ENCODE results near the gene CD5L. TPM values are rescaled to one million over a fixed set of nuclear protein-coding genes. Genes with fewer than 3 reads are reported as not detected.

CD5L gene
- 0.06 TPM for polyA plus RNA-seq (ENCODE audit: insufficient read length)

DNA sequence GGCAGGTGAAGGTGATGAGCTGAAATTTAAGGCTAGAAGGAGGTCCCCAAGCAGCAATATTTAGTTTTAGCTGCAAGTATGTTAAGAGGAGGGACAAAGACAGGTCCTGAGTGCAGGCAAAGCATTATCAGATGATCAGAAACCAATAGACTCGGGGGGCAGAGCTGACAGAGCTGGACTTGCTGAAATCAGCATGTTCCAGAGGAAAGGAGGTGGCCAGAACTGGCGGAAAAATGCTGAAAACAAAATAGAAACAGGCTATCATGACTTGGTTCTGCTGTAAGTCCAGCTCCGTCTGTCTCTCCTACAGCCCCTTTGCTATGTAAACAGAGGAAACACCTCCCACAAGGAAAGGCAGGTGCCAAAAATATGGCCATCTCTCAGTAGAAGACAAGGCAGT, at the start of gene CD5L:
Gene CD5L (minus strand): TSS at position 101 of the 400 bp plus-strand sequence. CDS start 107 bp downstream, outside the sequence.
- DNase-seq (ENCODE audit: low read depth): no peak

DNA sequence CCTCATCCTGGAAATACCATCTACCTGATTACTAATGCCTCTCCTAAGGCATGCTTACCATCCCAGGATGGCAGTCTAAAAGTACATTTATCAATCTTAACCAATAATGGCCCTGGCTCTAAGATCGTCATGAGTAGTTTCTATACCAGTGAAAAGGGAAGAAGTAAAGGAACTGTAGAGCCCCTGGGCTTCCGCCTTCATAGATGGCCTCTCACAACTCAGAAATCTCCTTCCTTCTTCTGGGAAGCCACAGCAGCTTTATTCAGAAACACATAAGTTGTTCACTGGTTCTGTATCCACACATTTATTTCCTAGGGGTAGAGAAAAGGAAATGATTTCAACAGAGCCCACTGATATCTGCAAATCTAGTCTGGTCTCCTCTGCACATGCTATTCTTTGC, 41.0 kb upstream of the CD5L start:
- no peak for DNase-seq (ENCODE audit: low read depth)

DNA sequence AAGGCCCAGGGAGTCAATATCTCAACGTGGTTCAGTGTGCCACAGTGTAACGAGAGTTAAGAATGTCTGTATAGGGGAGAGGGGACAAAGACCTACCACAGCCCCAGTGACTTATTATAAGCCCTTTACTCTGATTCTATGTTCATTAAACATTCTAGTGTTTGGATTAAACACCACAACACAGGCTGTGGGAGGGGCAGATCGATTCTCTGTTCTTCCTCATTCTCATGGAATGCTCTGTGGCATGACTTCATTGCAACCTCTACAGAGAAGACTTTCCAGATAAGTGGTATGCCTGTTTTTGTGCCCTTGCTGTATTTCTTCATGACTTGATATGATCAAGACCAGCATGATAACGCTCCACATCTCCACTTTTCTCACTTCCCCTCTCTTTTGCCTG, 39.0 kb upstream of the CD5L start:
- no peak for DNase-seq (ENCODE audit: low read depth)

DNA sequence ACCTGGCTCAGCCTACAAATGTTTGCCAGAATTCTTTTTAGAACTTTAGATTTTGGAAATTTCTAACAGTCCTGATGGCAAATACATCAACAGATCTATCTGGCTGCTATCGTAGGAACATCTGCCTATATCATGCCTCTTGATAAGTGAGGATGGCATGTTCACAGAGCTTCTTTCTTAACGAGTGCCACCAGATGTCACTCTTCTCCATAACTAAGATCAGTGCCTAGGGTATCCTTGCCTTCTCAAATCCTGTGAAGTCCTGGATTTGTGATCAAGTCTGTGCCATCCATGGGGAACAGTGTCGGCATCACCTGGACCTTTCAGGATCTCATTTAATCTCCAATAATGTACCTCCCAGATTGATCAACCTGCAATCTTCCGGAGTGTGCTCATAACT, 36.5 kb upstream of the CD5L start:
- DNase-seq (ENCODE audit: low read depth): peak; percentile 20

DNA sequence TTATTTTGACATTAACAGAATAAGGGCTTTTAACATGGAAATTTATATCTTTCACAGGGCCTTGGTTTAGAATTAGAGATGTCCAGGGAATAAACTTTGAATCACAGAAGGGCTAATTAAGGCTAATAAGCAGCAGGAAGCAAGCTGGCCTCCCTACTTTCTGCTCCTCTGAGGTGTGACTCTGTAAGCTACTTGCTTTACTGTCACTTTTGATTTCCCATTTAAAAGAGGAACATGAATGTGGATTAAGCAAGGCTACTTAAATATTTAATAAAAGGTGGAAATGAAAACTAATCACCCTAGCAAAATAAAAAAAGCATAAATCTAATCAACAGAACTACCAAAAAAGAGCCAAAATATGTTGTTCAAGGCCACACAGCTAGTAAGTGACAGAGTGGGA, 28.9 kb upstream of the CD5L start:
- no peak for DNase-seq (ENCODE audit: low read depth)

DNA sequence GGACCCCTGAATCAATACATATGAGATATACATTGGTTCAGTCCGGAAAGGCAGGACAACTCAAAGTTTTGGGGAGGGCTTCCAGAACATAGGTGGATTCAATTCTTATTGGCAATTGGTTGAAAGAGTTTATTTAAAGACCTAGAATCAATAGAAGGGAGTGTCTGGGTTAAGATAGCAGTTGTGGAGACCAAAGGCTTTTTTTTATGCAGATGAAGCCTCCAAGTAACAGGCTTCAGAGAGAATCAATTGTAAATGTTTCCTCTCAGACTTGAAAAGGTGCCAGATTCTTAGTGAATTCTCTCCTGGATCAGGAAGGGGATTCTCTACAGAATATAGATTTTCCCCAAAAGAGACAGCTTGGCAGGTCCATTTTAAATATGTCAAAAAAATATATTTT, 27.0 kb upstream of the CD5L start:
- no peak for DNase-seq (ENCODE audit: low read depth)

DNA sequence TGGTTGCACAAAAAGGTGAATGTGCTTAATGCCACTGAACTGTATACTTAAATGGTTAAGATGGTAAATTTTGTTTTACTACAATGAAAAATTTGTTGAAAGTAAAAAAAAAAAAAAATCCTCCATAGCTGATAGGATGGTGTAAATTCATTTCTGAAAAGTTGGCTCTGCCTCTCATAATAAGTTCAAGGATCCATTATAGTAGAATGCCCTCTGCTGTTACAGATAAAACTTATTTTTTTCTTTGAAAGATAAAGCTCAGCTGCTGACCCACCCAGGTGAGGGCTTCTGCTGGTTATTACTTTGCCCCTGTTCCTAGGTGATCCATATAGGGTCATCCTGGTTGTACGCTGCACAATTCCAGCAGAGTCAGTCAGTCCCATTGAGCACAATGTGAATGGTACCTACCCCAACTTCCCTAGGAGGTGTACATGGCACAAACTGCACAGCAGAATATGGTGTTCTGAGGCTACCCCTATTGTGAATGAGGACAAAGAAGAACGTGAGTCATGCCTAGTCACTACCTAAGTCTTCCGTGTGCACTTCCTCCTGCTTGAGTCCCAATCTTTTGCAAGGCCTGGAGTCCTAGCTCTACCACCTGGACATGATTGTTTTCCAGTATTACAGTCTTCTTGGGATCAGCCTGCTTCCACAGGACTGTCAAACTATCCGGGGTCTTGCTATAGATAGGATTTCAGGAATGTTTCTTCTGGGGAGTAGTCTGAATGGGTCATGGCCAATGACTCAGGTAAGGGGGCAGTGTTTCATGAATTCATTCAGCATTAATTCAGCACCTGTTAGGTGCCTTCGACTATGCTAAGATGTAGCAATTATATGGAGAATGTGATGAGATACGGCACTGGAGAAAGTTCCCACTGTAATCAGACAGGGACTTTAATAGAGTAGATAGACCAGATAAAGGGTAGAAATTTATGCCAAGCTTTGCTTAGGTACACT, 20.8 kb upstream of the CD5L start:
- no peak for DNase-seq (ENCODE audit: low read depth)

DNA sequence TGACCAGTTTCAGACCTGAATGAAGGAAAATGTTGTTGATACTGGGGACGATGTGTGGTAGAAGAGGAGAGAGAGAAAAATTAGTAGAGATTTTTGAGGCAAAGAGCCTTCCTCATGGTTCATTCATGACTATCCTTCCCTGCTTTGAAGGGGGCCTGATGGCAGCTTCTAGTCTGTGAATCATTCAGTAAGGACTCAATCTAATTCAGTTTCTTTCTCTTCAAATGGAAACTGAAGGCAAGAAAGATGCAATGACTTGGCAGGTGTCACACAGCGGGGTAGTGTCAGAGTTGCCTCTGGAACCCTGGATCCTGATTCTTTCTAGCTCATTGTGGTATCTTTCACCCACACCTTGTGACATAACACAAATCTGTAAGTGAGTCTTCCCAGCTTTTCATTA, 14.9 kb upstream of the CD5L start:
- DNase-seq (ENCODE audit: low read depth): no peak

DNA sequence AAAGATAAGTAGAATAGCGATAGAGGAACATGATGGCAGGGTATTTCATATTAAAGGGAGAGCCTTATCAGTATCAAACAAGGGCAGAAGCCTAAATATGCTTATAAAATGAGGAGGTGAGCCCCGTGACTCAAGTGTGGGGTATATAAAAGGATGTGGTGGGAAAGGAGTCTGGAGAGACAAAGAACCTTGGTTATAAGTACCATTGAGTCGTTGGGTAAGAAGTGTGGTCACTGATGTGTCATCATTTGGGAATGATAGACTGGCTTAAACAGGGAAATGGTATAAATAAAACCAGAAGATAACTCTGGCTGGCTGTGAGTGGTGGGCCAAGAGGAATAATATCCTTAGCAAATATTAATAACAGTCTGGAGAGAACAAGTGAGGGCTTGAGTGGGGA, 10.9 kb upstream of the CD5L start:
- DNase-seq (ENCODE audit: low read depth): no peak

DNA sequence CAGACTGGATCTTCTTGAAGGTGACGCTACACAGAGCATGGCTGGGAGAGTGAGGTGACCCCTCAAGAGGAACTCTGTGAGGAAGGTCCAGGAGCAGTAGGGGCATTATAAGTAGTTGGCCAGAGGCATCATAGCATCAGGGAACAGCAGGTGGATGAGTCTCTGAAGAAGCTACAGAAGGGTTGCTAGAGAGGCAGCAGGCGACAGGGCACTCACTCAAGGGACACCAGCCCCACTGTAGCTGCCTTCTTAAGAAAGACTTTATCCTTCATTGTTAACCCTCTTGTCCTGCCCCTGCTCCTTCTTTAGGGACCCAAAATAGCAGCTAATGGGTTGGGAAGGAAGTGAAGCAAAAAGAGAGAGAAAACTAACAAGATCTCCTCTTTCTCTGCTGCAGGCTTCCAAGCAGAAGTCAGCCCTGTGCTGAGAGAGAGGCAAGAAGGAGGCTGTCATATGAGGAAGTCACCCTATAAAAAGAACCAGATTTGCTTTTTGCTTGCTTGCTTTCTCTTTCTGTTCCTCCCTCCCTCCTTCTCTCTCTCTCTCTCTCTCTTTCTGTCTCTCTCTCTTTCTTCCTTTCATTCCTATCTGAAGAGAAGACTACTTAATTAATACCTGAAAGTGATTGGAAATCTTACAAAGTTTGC, 7.7 kb upstream of the CD5L start:
- no peak for DNase-seq (ENCODE audit: low read depth)

DNA sequence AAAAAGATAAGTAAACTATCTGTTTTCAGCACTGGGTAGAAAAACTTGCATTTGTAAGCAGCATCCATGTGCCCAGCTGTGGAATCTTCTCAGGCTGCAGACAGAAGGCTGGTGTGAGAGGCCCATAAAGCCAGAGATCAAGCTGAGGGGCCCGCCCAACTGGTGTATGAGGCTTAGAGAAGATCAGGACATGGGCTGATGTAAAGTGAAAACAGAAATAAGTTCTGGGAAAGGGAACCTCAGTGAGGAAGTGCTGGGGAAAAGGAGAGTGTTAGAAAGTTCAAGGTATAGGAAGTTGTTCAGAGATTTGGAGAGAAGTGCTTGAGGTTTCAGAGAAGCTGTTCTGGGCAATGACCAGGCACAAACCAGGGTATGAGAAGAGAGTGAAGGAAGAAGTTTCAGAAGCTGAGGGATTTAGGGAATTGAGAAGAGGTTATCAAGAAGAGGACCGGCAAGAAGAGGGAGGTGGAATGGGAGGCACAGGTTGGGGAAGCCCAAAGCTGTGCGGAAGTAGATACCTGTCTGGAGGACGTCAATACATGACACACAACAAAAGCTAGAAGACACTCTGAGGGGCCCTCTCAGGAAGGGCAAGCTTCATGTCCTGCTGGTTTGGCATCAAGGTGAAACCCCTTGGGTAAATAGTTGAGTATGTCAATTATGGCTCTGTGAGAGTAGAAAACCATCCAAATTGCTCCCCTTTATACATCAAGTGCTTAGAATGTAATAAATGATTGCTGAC, 2.7 kb upstream of the CD5L start:
- no peak for DNase-seq (ENCODE audit: low read depth)

DNA sequence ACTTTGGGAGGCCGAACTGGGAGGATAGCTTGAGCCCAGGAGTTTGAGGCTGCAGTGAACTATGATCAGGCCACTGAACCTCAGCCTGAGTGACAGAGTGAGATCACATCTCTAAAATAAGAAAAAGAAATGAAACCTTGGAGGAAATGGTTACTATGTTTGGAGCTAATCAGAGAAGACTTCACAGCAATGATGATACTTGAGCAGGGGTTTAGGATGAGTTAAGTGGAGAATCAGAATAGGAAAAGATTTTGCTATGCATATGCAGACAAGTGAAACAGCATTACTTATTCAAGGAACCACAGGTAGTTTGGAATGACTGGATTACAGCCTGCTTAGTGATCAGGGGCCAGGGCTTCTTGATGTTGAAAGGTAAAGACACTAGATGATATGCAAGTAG, 1.3 kb upstream of the CD5L start:
- DNase-seq (ENCODE audit: low read depth): no peak

DNA sequence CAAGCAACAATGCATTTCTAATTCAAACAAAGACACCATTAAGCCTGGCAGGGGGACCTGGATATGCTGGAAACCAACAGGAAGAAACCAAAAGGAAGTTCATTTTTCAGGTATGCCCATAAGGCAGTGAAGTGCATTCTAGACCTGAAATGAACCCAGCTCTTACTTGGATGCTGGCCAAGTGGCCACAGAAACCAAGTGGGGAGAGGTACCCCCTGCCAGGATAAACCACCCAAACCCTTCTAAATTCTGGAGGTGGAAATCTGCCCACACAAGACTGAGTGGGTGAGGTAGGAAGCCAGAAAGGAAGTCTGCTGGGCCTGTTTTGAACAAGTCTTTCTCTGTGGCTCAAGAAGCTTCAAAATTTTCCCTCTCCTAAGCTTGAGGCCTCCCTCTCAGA, 2.6 kb downstream of the CD5L start:
- no peak for DNase-seq (ENCODE audit: low read depth)

DNA sequence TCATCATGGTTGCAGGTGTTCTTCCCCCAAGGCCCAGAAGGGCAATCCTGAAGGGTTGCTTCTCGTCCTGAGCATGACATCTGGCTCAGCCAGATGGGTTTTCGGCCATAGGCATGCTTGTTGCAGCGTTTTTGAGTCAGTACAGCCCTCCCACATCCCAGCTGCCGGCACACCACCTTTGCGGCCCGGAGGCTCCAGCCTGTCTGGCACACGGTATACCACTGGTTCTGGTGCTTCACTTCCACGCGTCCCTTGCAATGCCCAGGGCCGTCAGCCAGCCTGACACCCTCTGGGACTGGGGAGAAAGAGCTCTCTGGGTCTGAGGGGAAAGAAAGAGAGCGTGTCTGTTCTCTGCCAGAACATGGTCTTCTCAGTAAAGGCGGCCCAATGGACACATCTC, 7.2 kb downstream of the CD5L start:
- no peak for DNase-seq (ENCODE audit: low read depth)

DNA sequence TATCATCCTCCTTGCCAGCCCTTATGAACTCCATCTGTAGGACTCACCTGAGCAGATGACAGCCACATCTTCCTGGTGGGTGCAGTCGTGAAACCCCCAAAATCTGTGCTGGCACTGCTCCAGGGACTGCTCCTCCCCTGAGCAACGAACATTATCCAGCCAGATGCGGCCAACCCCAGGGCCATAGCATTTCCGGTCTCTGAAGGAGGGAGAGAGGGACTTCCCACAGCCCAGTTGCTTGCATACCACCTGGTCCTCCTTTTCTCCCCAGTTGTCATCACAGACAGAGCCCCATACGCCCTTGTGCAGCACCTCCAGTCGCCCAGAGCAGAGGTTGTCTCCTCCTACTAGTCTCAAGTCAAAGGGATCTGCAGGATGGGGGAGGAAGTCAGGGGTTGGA, 8.5 kb downstream of the CD5L start:
- DNase-seq (ENCODE audit: low read depth): no peak

DNA sequence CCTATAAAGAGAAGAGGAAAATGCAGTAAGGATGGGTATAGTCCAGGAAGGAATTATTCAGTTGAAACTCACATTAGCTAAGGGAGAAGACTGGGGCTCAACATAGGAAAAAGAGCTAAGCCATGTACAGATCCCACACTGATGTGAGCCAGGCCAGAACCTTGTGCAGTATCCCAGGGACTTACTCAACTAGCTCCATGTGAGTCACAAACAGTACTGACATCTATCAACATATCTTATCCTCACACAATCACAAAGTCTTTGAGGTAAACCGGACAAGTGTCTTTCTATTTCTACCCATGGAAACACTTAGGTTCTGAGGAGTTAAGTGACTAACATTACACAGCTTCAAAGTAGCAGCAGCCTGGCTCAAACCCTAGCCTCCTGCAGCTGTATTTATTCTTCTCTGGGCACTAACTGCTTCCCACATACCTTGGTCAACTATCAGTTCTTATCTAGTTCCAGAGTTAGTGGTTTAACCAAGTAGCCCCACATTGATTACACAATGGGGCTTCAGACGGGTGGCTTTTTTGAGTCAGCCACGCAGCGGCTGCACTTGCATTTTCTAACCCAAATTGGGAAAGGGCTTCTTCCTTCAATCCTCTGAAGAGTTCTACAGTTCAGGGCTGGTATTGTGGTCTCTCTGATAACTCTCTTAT, 9.5 kb downstream of the CD5L start:
- DNase-seq (ENCODE audit: low read depth): no peak

DNA sequence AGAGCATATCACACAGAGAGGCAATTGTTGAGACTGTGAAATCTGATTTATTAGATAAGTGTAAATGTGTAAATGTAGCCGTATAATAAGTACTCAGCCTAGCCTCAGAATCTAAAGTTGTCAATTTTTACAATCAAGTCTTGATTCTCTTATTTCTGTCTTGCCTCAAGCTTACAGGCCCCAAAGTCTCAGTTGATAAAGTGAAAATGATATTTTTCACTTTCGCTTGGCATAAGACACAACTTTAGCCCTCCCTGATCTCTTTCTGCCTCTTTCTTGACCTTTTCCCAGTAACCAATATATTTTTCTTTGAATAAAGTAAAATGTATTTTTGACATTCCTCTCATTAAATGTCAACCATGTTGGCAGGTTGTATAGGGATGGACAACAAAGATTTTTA, 10.7 kb downstream of the CD5L start:
- DNase-seq (ENCODE audit: low read depth): no peak

DNA sequence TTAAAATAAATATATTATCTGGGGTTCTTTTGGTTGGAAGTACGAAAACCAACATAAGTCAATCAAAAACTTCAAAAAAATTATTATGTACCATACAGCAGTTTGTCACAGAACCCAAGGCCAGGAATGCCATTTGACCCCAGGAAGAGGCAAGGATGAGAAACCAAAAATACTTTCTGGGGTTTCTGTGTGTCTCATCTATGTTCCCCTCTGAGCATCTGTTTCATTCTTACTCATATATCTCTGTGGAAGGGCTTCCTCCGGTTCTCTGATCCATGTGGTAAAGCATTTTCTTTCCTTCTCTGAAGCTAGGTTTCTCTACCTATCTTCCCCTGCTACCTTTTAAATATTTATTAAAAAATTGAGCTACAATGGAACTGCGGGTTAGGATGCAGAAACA, 11.9 kb downstream of the CD5L start:
- no peak for DNase-seq (ENCODE audit: low read depth)

DNA sequence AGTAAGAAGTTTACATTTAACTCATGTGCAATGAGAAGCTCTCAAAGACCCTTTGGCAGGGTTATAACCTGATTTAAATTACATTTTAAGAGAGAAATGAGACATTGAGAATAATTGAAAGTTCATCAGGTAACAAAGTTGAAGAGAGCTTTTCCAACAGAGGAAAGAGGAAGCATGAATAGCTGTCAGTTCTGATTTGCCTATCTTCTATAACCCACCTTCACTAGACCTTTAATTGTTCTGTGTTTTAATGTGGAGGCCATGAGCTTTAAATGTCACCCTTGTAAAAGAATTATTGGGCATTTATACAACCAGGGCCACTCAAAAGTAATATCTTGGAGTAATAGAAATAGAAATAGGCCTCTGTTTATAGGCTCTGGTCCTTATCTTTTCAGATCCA, 12.4 kb downstream of the CD5L start:
- DNase-seq (ENCODE audit: low read depth): no peak

DNA sequence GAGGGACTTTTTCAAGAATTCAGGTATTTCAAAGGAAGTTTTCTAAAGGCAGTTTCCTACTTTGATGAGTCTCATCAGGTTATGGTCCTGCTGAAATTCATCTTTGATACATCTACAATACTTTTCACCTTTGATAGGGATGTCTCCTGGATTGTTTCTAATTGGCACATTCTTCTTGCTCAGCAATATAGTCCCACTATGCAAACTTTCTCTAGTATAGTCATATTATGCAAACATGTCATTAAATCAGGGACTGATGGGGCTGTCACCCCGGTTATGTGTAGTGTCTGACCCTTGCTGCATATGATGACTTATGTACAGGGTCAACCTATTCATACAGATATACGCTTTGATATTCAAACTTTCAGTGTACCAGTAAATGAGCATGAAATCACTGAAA, 21.3 kb downstream of the CD5L start:
- no peak for DNase-seq (ENCODE audit: low read depth)

DNA sequence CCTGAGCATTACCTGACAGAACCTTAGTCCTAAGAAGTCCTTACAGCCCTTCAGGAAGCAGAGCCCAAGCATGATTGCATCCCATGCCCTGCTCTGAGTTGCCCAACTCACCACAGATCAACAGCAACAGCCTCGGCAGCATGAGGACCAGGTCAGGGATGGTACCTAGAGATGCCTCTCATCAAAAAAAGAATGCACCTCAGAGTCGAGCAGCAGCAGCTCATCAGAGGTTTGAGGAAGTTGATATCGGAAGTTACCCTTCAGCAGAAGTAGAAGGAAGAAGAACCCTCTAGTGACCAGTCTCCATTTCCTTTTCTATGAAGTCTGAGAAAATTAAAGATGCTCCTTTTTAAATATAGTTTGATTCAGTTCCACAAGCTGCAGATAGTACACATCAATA, 21.7 kb downstream of the CD5L start, which contains the start of gene FCRL1:
Gene FCRL1 (minus strand): TSS at position 225 of the 400 bp plus-strand sequence. CDS start 83 bp downstream, at position 142.
- no peak for DNase-seq (ENCODE audit: low read depth)

DNA sequence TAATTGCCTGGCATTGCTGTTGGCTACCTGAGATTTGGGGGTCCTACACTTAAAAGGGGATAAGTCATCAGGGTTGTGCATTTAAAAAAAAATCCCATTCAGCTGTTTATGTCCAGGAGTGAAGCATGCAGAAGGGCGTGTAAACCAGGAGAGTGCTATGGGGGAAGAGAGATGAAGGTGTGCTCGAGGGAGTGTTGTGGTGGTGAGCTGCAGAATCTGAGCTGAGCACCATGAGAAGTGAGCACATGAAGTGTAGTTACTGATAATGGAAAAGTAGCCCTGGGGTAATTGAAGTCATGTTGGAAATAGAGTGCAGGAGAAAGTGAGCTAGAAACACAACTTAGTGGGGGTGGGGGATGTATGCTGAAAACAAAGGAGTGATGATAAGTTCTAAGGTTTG, 22.4 kb downstream of the CD5L start:
- no peak for DNase-seq (ENCODE audit: low read depth)
